GM18951 (cell line): ENCODE data around the gene BMX.

Experiments
- POLR2A ChIP-seq: IDR thresholded peaks from 4 replicates; pipeline ENCODE4 v1.6.1; 2011; ENCODE audit warnings: mild to moderate bottlenecking; ENCODE audit not compliant: insufficient read length, insufficient read depth; ENCODE audit errors: extremely low read depth
- in situ Hi-C: fragments of 300-500 bp; cut with MboI; formaldehyde crosslinking; loops from one replicate; pipeline ENCODE4 v1.12.0; 2022; ENCODE audit warnings: low sequenced_read_pairs, mixed read lengths, inconsistent platforms; ENCODE audit not compliant: unreplicated experiment

Gene BMX

GRCh38 chrX:15564981-15565579, 64.5 kb downstream of the BMX start:
- no peak for TF ChIP-seq POLR2A
- in situ Hi-C loops = no loop called here

GRCh38 chrX:15566244-15566643, 65.6 kb downstream of the BMX start:
- in situ Hi-C loops = no loop called here
- TF ChIP-seq POLR2A = no peak

- TF ChIP-seq POLR2A = no peak
- in situ Hi-C loops = no loop called here
Observed at GRCh38 chrX:15567267-15567666, 66.7 kb downstream of the BMX start.

- in situ Hi-C loops = no loop called here
Observed at GRCh38 chrX:15567886-15568616, 67.4 kb downstream of the BMX start.

GRCh38 chrX:15570145-15570544, 69.5 kb downstream of the BMX start:
- in situ Hi-C loops = no loop called here
- no peak for TF ChIP-seq POLR2A

More at GRCh38 chrX:15567886-15568616, 67.4 kb downstream of the BMX start:
- no peak for TF ChIP-seq POLR2A

GRCh38 chrX:15574017-15574416, 73.4 kb downstream of the BMX start:
- TF ChIP-seq POLR2A = no peak
- in situ Hi-C loops = no loop called here

GRCh38 chrX:15576019-15576418, 75.4 kb downstream of the BMX start:
- in situ Hi-C loops = no loop called here
- no peak for TF ChIP-seq POLR2A

- in situ Hi-C loops = no loop called here
- TF ChIP-seq POLR2A = no peak
Observed at GRCh38 chrX:15579778-15580747, 79.5 kb downstream of the BMX start.

- in situ Hi-C loops = no loop called here
- TF ChIP-seq POLR2A = no peak
Observed at GRCh38 chrX:15594371-15594770, 93.8 kb downstream of the BMX start.

GRCh38 chrX:15598026-15598425, 97.4 kb downstream of the BMX start:
- in situ Hi-C loops = no loop called here
- TF ChIP-seq POLR2A = no peak

GRCh38 chrX:15599461-15599860, 98.9 kb downstream of the BMX start:
- in situ Hi-C loops = no loop called here
- no peak for TF ChIP-seq POLR2A

GRCh38 chrX:15600049-15600448, 99.4 kb downstream of the BMX start:
- TF ChIP-seq POLR2A = no peak
- in situ Hi-C loops = no loop called here

GRCh38 chrX:15600745-15601144, 100.1 kb downstream of the BMX start, which contains the start of gene ACE2:
ACE2 (minus strand) TSS chrX:15600960; CDS start chrX:15600911, 49 bp downstream.
- in situ Hi-C loops = no loop called here
- no peak for TF ChIP-seq POLR2A
